Stomach (tissue), 4 donors: ENCODE data around the gene TDRKH.

Experiments
- CTCF ChIP-seq, 7 experiments: fragments of 450-650 bp in 4 of 7; fragments of 200-600 bp in 3 of 7; sonication (generic) in 3 of 7; IDR thresholded peaks; one replicate each; pipeline ENCODE4 v1.5.1; 2016 to 2019; ENCODE audit warnings: antibody characterized with exemption in 7 of 7, control low read depth in 2 of 7, mild to moderate bottlenecking in 1 of 7
- POLR2A ChIP-seq, 4 donors: fragments of 450-650 bp; IDR thresholded peaks; one replicate each; pipeline ENCODE4 v1.6.1; 2016; ENCODE audit warnings: antibody characterized with exemption in 4 of 4, control low read depth in 2 of 4, mild to moderate bottlenecking in 1 of 4, moderate library complexity in 1 of 4

DNA sequence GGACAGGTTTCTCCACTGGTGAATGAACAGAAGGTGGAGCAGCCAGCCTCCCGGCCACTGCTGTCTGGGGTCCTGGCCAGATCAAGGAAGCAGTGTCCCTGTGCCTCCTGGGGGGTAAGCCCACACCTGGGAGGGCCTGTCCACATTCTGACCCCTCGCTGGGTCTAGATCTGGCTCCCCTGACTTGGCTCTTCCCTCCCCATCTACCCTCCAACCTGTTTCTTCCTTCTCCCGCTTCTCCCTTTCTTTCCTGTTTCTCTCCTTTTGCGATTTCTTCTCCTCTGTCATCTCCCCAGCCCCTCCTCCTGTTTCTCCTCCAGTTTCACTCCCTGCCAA is 40.9 kb upstream of the TDRKH start:
- TF ChIP-seq POLR2A (IDR thresholded peaks at IDR 0.05) (no peak), CTCF (IDR thresholded peaks at IDR 0.05) (no peak)
